Measurements from ENCODE around the gene S100A8.
"Not testable (repeated sequence)": the region's sequence is repeated elsewhere in the genome, so short reads cannot be mapped to it uniquely, and the experiment has no call there.

S100A8 gene

DNA sequence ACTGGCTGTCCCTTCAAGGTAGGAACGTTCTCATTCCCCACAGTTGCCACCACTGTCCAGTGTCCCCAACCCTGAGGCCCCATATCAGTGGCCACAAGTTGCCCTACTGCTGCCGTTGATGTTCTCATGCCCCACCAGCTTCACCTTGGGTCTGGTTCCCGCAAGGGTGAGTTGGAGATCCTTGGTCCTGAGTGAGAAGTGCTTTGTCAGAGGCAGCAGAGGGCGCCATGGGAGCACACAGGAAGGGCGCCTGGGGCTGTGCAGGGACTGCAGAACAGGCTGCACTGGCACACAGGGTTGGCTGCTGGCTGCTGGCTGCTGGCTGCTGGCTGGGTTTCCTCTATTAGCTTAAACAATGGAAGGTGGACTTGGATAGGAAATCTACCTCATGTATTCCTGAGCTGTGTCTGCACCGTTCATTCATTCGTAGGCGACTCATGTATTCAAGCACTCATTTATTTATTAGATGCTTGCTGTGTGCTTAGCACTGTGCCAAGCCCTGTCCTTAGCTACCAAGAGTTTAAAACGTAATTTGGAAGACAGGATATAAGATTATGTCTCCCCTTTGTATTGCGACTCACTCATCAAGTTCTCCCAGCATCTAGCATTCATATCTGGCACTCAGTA, 35.3 kb downstream of the S100A8 start:
- Mint-ChIP-seq H3K4me1 (ENCODE audit: low read depth) (peaks cover 13% of the 10 kb centered on the region), H3K27me3 (peaks cover 6% of the 10 kb centered on the region), H3K9me3 (no peaks in the 10 kb centered on the region), H3K27ac (no peak overlapping the region), H3K36me3 (ENCODE audit: low read depth) (no peaks in the 10 kb centered on the region), H3K4me3 (no peak overlapping the region)
- DNase-seq: peak; percentile 48

GRCh38 chr1:153354515-153355193, 36.2 kb downstream of the S100A8 start:
- Mint-ChIP-seq H3K27me3 (peaks cover 7% of the 10 kb centered on the region), H3K27ac (no peak overlapping the region), H3K4me1 (ENCODE audit: low read depth) (peaks cover 13% of the 10 kb centered on the region), H3K4me3 (no peak overlapping the region), H3K9me3 (no peaks in the 10 kb centered on the region), H3K36me3 (ENCODE audit: low read depth) (no peaks in the 10 kb centered on the region)
- DNase-seq: no peak

GRCh38 chr1:153353226-153353947, 37.5 kb downstream of the S100A8 start:
- DNase-seq: no peak
- no peak overlapping the region for H3K4me3 Mint-ChIP-seq
- peaks cover 18% of the 10 kb centered on the region for H3K27me3 Mint-ChIP-seq
- H3K36me3 Mint-ChIP-seq (ENCODE audit: low read depth): no peaks in the 10 kb centered on the region
- peaks cover 13% of the 10 kb centered on the region for H3K4me1 Mint-ChIP-seq (ENCODE audit: low read depth)
- H3K9me3 Mint-ChIP-seq: no peaks in the 10 kb centered on the region
- H3K27ac Mint-ChIP-seq: no peak overlapping the region

- peak; percentile 67 for DNase-seq
- Mint-ChIP-seq H3K4me3 (no peak overlapping the region), H3K9me3 (no peaks in the 10 kb centered on the region), H3K4me1 (ENCODE audit: low read depth) (peaks cover 6% of the 10 kb centered on the region), H3K27me3 (peaks cover 24% of the 10 kb centered on the region), H3K36me3 (ENCODE audit: low read depth) (no peaks in the 10 kb centered on the region), H3K27ac (no peak overlapping the region)
These were observed 38.4 kb downstream of the S100A8 start for GRCh38 chr1:153352523-153352922.

- H3K9me3 Mint-ChIP-seq: no peaks in the 10 kb centered on the region
- H3K27ac Mint-ChIP-seq: no peak overlapping the region
- no peak for DNase-seq
- no peaks in the 10 kb centered on the region for H3K36me3 Mint-ChIP-seq (ENCODE audit: low read depth)
- H3K27me3 Mint-ChIP-seq: peaks cover 32% of the 10 kb centered on the region
- H3K4me3 Mint-ChIP-seq: no peak overlapping the region
- peaks cover 13% of the 10 kb centered on the region for H3K4me1 Mint-ChIP-seq (ENCODE audit: low read depth)
These were observed 40.4 kb downstream of the S100A8 start for GRCh38 chr1:153350321-153350957.

DNA sequence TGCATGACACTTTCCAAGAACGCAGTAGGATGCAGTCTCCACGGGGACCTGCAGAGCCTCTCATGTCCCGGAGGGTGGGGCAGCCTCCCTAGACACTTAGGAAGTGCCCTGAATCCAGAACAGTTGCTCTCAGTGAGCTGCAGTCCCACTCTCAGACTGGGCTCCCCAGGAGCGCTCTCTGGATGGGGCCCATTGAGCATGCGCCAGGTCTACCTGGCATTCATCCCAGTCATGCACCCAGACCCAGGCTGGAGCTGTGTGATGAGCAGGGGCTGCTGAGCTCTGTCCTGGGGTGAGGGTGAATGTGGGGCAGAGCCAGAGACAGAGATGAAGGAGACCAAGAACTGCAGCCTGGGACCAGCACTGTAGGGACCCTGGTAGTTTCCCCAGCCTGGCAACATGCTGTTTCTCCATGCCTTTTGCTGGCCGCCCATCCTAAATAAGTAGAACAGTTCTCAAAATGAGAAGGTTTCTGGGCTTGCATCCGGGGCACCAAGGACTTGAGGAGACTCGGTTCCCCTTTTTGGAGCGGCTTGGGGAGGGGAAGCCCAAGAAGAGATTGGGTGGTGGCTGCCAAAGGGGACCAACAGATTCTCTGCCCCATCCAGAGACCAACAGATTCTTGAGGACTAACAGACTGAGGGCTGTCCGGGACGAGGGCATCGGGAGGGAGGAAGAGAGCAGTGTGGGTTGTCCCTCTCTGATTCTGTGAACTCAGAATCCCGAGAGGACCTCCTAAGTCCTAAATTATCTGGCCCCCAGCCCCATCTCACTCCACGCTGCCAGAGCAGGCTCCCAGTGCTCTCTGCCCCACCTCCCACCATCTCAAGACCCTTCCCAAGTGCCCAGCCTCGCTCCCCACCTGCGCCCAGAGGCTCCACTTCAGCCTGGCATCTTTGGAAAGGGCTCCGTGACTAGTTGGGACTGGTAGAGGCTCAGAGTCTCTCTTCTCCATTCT, 41.2 kb downstream of the S100A8 start:
- H3K9me3 Mint-ChIP-seq: no peaks in the 10 kb centered on the region
- H3K27me3 Mint-ChIP-seq: peaks cover 32% of the 10 kb centered on the region
- H3K27ac Mint-ChIP-seq: no peak overlapping the region

DNA sequence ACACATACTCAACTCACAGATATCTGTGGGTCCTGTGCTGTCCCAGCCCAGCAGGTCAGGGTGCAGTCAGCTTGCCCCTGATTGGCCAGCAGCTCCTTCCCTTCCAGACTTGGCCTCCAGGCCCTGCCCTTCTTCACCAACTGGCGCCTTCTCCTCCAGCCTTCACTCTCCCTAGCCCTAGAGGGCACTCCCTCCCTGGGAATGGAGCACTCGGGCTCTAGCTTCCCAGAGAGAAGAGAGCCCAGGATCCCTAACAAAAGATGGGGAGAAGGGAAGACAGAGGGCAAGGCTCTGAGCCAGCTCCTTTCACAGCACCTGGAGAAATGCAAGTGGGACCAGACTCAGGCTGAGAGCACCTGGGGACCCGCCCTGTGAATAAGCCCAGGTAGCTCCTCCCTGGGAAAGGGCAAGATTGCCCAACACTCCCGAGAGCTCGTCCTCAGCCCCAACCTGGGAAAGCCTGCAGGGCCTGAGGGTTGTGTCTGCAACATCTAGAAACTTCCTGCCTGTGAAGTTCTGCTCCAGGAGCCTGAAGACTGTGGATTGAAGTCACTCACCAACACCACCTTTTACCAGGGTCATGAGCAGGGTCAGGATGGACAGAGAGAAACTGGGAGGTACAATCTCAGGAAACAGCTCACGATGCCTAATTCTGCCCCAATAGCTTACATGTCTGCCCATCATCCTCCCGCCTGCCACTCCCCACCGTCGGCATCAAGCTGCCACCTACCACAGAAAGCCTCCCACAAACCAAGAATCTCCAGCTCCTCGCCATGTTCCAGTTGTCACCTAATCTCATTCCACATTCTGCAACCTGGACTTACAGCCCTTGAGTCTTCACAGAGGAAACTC, 42.1 kb downstream of the S100A8 start, which contains the start of gene PGLYRP4:
Gene PGLYRP4 (minus strand): TSS at position 331 of the 852 bp plus-strand sequence. CDS start 909 bp downstream, outside the sequence.
- no peaks in the 10 kb centered on the region for H3K36me3 Mint-ChIP-seq (ENCODE audit: low read depth)
- H3K9me3 Mint-ChIP-seq: no peaks in the 10 kb centered on the region
- no peak for DNase-seq
- H3K4me3 Mint-ChIP-seq: no peak within 1 kb of the TSS
- H3K27me3 Mint-ChIP-seq: peaks cover 32% of the 10 kb centered on the region
- H3K4me1 Mint-ChIP-seq (ENCODE audit: low read depth): peaks cover 27% of the 10 kb centered on the region
- no peak within 1 kb of the TSS for H3K27ac Mint-ChIP-seq

More for the DNA sequence above, 41.2 kb downstream of the S100A8 start:
- Mint-ChIP-seq H3K4me1 (ENCODE audit: low read depth) (peaks cover 20% of the 10 kb centered on the region), H3K4me3 (no peak overlapping the region), H3K36me3 (ENCODE audit: low read depth) (no peaks in the 10 kb centered on the region)
- DNase-seq: no peak

DNA sequence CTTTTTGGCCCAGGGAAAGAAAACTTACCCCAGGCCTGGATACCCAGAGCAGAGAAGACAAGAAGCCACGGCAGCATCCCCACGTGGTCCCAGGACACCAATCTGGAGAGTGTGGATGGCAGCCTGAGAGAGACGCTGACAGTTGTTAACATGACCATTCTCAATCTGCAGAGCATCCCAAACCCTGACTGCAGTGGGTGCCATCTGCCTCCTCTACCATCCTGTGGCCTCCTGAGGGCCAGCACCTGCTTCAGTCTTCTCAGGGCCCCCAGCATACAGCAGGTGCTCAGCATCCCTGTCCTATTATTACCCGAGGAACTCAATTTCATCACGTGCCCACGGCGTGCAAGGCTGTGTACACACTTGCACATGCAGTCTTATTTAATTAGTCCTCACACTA, 43.0 kb downstream of the S100A8 start:
- no peaks in the 10 kb centered on the region for H3K9me3 Mint-ChIP-seq
- H3K4me1 Mint-ChIP-seq (ENCODE audit: low read depth): peaks cover 31% of the 10 kb centered on the region
- H3K27me3 Mint-ChIP-seq: peaks cover 32% of the 10 kb centered on the region
- H3K36me3 Mint-ChIP-seq (ENCODE audit: low read depth): no peaks in the 10 kb centered on the region
- H3K27ac Mint-ChIP-seq: no peak overlapping the region
- DNase-seq: no peak
- H3K4me3 Mint-ChIP-seq: no peak overlapping the region

DNA sequence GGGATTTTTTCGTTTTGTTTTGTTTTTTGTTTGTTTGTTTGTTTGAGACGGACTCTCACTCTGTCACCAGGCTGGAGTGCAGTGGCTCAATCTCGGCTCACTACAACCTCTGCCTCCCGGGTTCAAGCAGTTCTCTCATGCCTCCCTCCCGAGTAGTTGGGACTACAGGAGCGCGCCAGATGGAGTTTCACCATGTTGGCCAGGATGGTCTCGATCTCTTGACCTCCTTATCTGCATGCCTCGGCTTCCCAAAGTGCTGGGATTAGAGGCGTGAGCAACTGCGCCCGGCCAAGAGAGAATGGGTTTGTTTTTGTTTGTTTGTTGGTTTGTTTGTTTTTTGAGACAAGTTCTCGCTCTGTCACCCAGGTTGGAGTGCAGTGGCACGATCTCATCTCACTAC, 43.8 kb downstream of the S100A8 start:
- not testable (repeated sequence) for DNase-seq; H3K9me3 Mint-ChIP-seq; H3K27ac Mint-ChIP-seq; H3K4me3 Mint-ChIP-seq; H3K36me3 Mint-ChIP-seq (ENCODE audit: low read depth)
- H3K27me3 Mint-ChIP-seq: peaks cover 39% of the 10 kb centered on the region
- H3K4me1 Mint-ChIP-seq (ENCODE audit: low read depth): peaks cover 34% of the 10 kb centered on the region

- peaks cover 39% of the 10 kb centered on the region for H3K27me3 Mint-ChIP-seq
- H3K27ac Mint-ChIP-seq: no peak overlapping the region
- H3K9me3 Mint-ChIP-seq: no peaks in the 10 kb centered on the region
- H3K4me3 Mint-ChIP-seq: no peak overlapping the region
- peaks cover 34% of the 10 kb centered on the region for H3K4me1 Mint-ChIP-seq (ENCODE audit: low read depth)
- no peak for DNase-seq
- no peaks in the 10 kb centered on the region for H3K36me3 Mint-ChIP-seq (ENCODE audit: low read depth)
These were observed 44.7 kb downstream of the S100A8 start for GRCh38 chr1:153346077-153346723.

DNA sequence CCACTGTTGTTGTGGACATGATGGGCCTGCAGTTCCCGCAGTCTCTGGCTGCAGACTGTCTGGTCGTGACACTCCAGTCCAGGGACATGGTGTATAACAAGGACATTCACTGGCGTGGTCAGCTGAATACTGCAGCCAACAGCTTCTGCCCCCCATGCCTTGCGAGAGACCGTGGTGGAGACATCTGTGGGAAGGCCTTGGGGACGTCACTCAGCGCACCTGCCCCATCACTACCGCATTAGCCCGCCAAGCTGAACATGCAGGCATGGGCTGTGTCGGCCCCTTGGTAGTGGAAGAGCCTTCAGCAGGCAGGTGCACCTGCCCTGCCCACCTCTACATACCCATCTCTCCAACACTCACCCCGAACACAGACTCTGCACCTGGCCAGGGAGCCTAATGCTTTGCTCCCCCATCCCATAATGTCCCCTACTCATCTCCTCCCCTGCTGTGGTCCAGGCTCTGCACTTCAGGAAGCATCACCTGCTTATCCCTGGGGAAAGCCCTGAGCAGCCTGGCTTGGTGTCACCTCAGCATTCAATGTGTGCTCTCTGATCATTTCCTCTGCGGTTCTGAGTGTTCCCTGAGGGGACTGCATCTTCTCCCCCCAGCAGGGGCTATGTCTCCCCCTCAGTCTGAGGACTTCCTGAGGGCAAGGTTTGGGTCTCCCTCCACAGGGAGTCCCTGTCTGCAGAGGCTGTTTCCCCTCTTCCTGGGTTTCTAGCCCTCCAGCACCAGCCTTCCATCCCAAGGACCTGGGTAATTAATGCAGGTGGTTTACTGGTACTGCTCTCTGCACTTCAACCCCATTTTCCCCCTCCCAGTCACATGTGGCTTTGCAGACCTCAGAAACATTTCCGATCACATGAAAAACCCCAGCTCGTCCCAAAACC, 45.4 kb downstream of the S100A8 start:
- DNase-seq: no peak

GRCh38 chr1:153344718-153345025, 46.2 kb downstream of the S100A8 start:
- no peaks in the 10 kb centered on the region for H3K9me3 Mint-ChIP-seq
- DNase-seq: no peak
- no peak overlapping the region for H3K4me3 Mint-ChIP-seq
- H3K27ac Mint-ChIP-seq: no peak overlapping the region
- H3K27me3 Mint-ChIP-seq: peaks cover 35% of the 10 kb centered on the region
- H3K36me3 Mint-ChIP-seq (ENCODE audit: low read depth): no peaks in the 10 kb centered on the region
- H3K4me1 Mint-ChIP-seq (ENCODE audit: low read depth): peaks cover 42% of the 10 kb centered on the region

More for the DNA sequence above, 45.4 kb downstream of the S100A8 start:
- Mint-ChIP-seq H3K36me3 (ENCODE audit: low read depth) (no peaks in the 10 kb centered on the region), H3K4me1 (ENCODE audit: low read depth) (peaks cover 36% of the 10 kb centered on the region), H3K27me3 (peaks cover 36% of the 10 kb centered on the region), H3K27ac (no peak overlapping the region), H3K4me3 (no peak overlapping the region), H3K9me3 (no peaks in the 10 kb centered on the region)
